OCI-LY3 (cell line): ENCODE results near the gene GLT1D1.
"Not testable (repeated sequence)": the region's sequence is repeated elsewhere in the genome, so short reads cannot be mapped to it uniquely, and the experiment has no call there.

ENCODE experiments used
- H2AFZ ChIP-seq: fragments of 200-600, 300-600 bp; shearing (Covaris generic); 2 replicates; pipeline ENCODE4 v1.6.0; 2014; ENCODE audit warnings: antibody characterized with exemption, low read depth, low read length
- H3K27ac ChIP-seq: fragments of 200-600, 300-600 bp; sonication (generic); 2 replicates; pipeline ENCODE4 v1.5.1; 2014; ENCODE audit warnings: mild to moderate bottlenecking, low read length, moderate library complexity, mixed read lengths
- H3K27me3 ChIP-seq: fragments of 200-600, 300-600 bp; sonication (generic); 2 replicates; pipeline ENCODE4 v1.6.1; 2014; ENCODE audit warnings: low read depth, low read length, mixed read lengths
- H3K36me3 ChIP-seq: fragments of 200-600, 300-600 bp; sonication (generic); replicated peaks from 2 replicates; pipeline ENCODE3; 2014; ENCODE audit warnings: low read depth, low read length, mixed read lengths
- H3K4me1 ChIP-seq: fragments of 300-600, 200-600 bp; sonication (generic); 2 replicates; pipeline ENCODE4 v1.6.1; 2014; ENCODE audit warnings: low read length, mixed read lengths
- H3K4me2 ChIP-seq: fragments of 200-600, 300-600 bp; sonication (generic); 2 replicates; pipeline ENCODE4 v1.6.1; 2014; ENCODE audit warnings: low read length, mixed read lengths
- H3K4me3 ChIP-seq: fragments of 300-600, 200-600 bp; sonication (generic); 2 replicates; pipeline ENCODE4 v1.5.1; 2014; ENCODE audit warnings: antibody characterized with exemption, mild to moderate bottlenecking, low read length, moderate library complexity
- H3K79me2 ChIP-seq: fragments of 300-600, 200-600 bp; shearing (Covaris generic); 2 replicates; pipeline ENCODE4 v1.6.1; 2014; ENCODE audit warnings: mild to moderate bottlenecking, low read length, mixed read lengths
- H3K9ac ChIP-seq: fragments of 300-600, 200-600 bp; shearing (Covaris generic); 2 replicates; pipeline ENCODE4 v1.6.0; 2014; ENCODE audit warnings: mild to moderate bottlenecking, low read length, moderate library complexity
- H3K9me3 ChIP-seq: fragments of 200-600, 300-600 bp; shearing (Covaris generic); 2 replicates; pipeline ENCODE4 v1.6.1; 2014; ENCODE audit warnings: low read length, mixed read lengths; ENCODE audit not compliant: insufficient read depth
- H4K20me1 ChIP-seq: fragments of 200-600, 300-600 bp; sonication (generic); 2 replicates; pipeline ENCODE4 v1.6.1; 2016; ENCODE audit warnings: low read length, mixed read lengths; ENCODE audit not compliant: insufficient read depth
- EZH2phosphoT487 ChIP-seq: fragments of 200-600 bp; shearing (Covaris generic); IDR thresholded peaks from 2 replicates; pipeline ENCODE4 v1.6.1; 2018; ENCODE audit warnings: antibody characterized with exemption, mixed run types, low read depth
- TF ChIP-seq, protein P1 (sequence below): fragments of 200-600, 300-600 bp; sonication (generic); IDR thresholded peaks from 2 replicates; pipeline ENCODE4 v1.5.1; 2014; ENCODE audit warnings: antibody characterized with exemption, low read length, low read depth

The GLT1D1 gene

DNA sequence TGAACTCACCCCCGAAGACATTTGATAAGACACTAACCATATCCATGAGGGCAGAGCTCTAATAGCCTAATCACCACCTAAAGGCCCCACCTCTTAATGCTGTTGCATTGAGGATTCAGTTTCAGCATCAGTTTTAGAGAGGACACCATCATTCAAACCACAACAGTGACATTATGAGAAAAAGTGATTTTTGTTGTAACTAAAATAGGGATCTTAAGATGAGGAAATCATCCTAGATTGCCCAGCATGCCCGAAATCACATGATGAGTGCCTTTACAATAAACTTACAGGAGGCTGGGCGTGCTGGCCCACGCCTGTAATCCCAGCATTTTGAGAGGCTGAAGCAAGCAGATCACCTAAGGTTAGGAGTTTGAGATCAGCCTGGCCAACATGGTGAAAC, 9.7 kb upstream of the GLT1D1 start:
- Histone ChIP-seq H3K36me3 (no peaks in the 10 kb centered on the region), H2AFZ (no peak overlapping the region), H3K27me3 (peaks cover 40% of the 10 kb centered on the region), H3K4me1 (peaks cover 31% of the 10 kb centered on the region), H3K9me3 (no peaks in the 10 kb centered on the region), H3K27ac (no peak overlapping the region), H3K9ac (no peak overlapping the region), H3K4me2 (no peak overlapping the region), H4K20me1 (no peaks in the 10 kb centered on the region), H3K79me2 (no peaks in the 10 kb centered on the region), H3K4me3 (no peak overlapping the region)
- TF ChIP-seq EZH2phosphoT487, result no peak
- TF ChIP-seq, protein P1, sequence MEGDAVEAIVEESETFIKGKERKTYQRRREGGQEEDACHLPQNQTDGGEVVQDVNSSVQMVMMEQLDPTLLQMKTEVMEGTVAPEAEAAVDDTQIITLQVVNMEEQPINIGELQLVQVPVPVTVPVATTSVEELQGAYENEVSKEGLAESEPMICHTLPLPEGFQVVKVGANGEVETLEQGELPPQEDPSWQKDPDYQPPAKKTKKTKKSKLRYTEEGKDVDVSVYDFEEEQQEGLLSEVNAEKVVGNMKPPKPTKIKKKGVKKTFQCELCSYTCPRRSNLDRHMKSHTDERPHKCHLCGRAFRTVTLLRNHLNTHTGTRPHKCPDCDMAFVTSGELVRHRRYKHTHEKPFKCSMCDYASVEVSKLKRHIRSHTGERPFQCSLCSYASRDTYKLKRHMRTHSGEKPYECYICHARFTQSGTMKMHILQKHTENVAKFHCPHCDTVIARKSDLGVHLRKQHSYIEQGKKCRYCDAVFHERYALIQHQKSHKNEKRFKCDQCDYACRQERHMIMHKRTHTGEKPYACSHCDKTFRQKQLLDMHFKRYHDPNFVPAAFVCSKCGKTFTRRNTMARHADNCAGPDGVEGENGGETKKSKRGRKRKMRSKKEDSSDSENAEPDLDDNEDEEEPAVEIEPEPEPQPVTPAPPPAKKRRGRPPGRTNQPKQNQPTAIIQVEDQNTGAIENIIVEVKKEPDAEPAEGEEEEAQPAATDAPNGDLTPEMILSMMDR, result no peak

DNA sequence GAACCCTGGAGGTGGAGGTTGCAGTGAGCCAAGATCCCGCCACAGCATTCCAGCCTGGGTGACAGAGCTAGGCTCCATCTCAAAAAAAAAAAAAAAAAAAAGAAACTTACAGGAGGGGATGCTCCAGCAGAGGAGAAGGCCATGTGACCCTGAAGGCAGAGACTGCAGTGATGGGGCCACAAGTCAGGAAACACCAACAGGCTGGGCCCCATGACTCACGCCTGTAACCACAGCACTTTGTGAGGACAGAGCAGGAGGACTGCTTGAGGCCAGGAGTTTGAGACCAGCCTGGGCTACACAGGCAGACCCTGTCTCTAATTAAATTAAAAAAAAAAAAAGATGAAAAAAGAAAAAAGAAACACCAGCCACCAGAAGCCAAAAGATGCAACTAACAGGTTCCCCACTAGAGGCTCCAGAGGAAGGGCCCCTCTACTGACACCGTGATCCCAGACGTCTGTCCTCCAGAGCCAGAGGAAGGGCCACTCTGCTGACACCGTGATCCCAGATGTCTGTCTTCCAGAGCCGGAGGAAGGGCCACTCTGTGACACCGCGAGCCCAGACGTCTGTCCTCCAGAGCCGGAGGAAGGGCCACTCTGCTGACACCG, 9.1 kb upstream of the GLT1D1 start:
- H4K20me1 ChIP-seq, result no peaks in the 10 kb centered on the region
- no peak overlapping the region for H2AFZ ChIP-seq
- H3K27me3 ChIP-seq, result peaks cover 34% of the 10 kb centered on the region
- peaks cover 30% of the 10 kb centered on the region for H3K4me1 ChIP-seq
- H3K36me3 ChIP-seq, result no peaks in the 10 kb centered on the region
- H3K9ac ChIP-seq, result no peak overlapping the region
- H3K27ac ChIP-seq, result no peak overlapping the region
- H3K9me3 ChIP-seq, result no peaks in the 10 kb centered on the region
- no peak overlapping the region for H3K4me3 ChIP-seq
- TF ChIP-seq EZH2phosphoT487, result no peak
- TF ChIP-seq, protein P1, result peak; percentile 16; the same call in 1 of the 2 replicates
- H3K4me2 ChIP-seq, result no peak overlapping the region
- no peaks in the 10 kb centered on the region for H3K79me2 ChIP-seq

DNA sequence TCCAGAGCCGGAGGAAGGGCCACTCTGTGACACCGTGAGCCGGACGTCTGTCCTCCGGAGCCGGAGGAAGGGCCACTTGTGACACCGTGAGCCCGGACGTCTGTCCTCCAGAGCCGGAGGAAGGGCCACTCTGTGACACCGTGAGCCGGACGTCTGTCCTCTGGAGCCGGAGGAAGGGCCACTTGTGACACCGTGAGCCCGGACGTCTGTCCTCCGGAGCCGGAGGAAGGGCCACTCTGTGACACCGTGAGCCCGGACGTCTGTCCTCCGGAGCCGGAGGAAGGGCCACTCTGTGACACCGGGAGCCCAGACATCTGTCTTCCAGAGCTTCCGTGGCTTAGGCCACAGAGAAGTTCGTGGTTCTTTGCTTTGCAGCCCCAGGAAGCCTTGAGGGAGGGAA, 6.6 kb upstream of the GLT1D1 start:
- H3K36me3 ChIP-seq, H3K27ac ChIP-seq, H3K4me2 ChIP-seq, H3K9me3 ChIP-seq, H3K4me1 ChIP-seq, H2AFZ ChIP-seq, H3K79me2 ChIP-seq, H3K9ac ChIP-seq, H4K20me1 ChIP-seq, H3K4me3 ChIP-seq: not testable (repeated sequence)
- peaks cover 29% of the 10 kb centered on the region; the same call in 1 of the 2 replicates for H3K27me3 ChIP-seq

DNA sequence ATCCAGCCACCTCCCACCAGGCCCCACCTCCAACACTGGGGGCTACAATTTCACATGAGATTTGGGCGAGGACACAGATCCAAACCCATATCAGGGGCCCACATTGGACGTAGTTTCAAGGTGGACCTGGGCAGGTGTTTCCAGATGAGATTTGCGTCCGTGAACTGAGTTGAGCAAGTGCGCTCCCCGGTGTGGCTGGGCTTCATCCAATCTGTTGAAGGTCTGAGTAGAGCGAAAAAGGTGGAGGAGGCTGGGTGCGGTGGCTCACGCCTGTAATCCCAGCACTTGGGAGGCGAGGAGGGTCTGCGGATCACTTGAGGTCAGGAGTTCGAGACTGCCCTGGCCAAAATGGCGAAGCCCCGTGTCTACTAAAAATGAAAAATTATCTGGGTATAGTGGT, 4.9 kb upstream of the GLT1D1 start:
- no peaks in the 10 kb centered on the region for H3K36me3 ChIP-seq
- TF ChIP-seq, protein P1, result no peak
- TF ChIP-seq EZH2phosphoT487, result no peak
- no peaks in the 10 kb centered on the region for H3K79me2 ChIP-seq
- H3K27me3 ChIP-seq, result peaks cover 13% of the 10 kb centered on the region; the same call in 1 of the 2 replicates
- no peaks in the 10 kb centered on the region for H3K9me3 ChIP-seq
- no peaks in the 10 kb centered on the region for H4K20me1 ChIP-seq
- H3K4me1 ChIP-seq, result no peaks in the 10 kb centered on the region
- no peak overlapping the region for H2AFZ ChIP-seq
- no peak overlapping the region for H3K27ac ChIP-seq
- H3K4me2 ChIP-seq, result no peak overlapping the region
- H3K9ac ChIP-seq, result no peak overlapping the region
- H3K4me3 ChIP-seq, result no peak overlapping the region

DNA sequence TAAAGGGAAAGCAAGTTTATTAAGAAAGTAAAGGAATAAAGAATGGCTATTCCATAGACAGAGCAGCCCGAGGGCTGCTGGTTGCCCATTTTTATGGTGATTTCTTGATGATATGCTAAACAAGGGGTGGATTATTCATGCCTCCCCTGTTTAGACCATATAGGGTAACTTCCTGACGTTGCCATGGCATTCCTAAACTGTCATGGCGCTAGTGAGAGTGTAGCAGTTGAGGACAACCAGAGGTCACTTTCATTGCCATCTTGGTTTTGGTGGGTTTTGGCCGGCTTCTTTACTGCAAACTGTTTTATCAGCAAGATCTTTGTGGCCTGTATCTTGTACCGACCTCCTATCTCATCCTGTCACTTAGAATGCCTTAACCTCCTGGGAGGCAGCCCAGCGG, 3.5 kb upstream of the GLT1D1 start:
- not testable (repeated sequence) for H2AFZ ChIP-seq, H4K20me1 ChIP-seq, H3K4me2 ChIP-seq, H3K4me3 ChIP-seq, H3K27me3 ChIP-seq, H3K9me3 ChIP-seq, H3K36me3 ChIP-seq, H3K9ac ChIP-seq, H3K4me1 ChIP-seq, H3K27ac ChIP-seq, H3K79me2 ChIP-seq
